Right ventricle myocardium superior (tissue), 1 donor: ENCODE data around the gene UBL4A. TPM values are rescaled to one million over a fixed set of nuclear protein-coding genes. Genes with fewer than 3 reads are reported as not detected.
A peak's percentile ranks its signal among the peaks of the same experiment; 100 is the strongest.
"Not testable (repeated sequence)": the region's sequence is repeated elsewhere in the genome, so short reads cannot be mapped to it uniquely, and the experiment has no call there.

Experiments used
- ATAC-seq: fragments of 200-7000 bp; cut with Tn5 transposase; one replicate; pipeline ENCODE4 v1.9.1; 2020; ENCODE audit warnings: mild to moderate bottlenecking; ENCODE audit not compliant: poor library complexity
- DNase-seq: peaks from one replicate; pipeline ENCODE4 v3.0.0-alpha.2; 2020
- intact Hi-C: fragments of 100-400 bp; cut with DNase I; formaldehyde crosslinking; loops from one replicate; pipeline ENCODE4 v1.11.2; 2022
- total RNA-seq: library from RNA; stranded (reverse); fragmentation: NEBNext Ultra II Directional; extraction: Animal tissue kit (Norgen Biotek cat#: 25700); gene quantifications from one replicate; pipeline ENCODE4 v1.2.1, GENCODE V29; 2021
- donor health status: DM: no; HTN: yes; CAD: no; lungs with severe emphysema.

The UBL4A gene
- total RNA-seq, 1 donor from 2014 or later, result 54.7 TPM

DNA sequence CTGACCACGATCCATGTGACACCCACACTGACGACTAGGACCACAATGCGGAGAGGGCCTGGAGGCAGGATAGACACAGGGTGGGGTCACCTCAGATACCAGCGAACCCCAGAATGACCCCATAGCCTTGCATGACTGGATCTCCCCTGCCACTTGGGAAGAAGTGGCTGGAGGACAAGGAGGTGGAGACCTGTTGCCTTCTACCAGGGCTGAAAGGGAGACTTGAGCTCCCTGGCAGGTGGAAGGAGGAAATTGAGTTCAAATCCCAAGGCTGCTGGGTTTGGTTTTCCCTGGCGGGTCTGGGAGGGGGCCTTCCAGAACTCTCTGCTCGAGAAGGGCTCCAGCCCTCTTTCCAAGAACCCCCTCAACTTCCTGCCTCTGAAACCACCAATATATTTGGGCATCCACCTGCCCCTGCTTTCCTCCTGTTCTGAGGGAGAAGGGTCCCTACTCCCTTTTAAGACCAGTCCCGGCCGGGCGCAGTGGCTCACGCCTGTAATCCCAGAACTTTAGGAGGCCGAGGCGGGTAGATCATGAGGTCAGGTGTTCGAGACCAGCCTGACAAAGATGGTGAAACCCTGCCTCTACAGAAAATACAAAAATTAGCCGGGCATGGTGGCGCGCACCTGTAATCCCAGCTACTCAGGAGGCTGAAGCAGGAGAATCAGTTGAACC lies 26.6 kb upstream of the UBL4A start:
- DNase-seq, result no peak
- intact Hi-C loops, result no loop called here
- ATAC-seq, result no peak

DNA sequence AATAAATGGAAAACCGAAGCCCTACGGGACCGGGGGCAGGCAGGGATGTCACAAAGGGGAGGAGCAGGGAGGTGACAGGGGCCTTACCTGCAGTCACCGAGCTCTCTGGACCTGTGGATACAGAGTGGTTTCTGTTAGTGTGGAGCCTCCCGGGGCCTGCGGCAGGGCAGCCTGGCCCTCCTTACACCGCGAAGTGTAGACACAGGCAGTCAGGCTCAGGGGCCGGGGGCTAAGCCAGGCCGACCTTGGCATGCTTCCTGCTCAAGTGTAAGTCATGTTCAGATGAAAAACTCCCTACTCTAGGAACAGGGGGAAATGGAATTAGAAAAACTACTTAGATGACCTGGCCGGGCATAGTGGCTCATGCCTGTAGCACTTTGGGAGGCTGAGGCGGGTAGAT lies 25.3 kb upstream of the UBL4A start:
- no peak for ATAC-seq

DNA sequence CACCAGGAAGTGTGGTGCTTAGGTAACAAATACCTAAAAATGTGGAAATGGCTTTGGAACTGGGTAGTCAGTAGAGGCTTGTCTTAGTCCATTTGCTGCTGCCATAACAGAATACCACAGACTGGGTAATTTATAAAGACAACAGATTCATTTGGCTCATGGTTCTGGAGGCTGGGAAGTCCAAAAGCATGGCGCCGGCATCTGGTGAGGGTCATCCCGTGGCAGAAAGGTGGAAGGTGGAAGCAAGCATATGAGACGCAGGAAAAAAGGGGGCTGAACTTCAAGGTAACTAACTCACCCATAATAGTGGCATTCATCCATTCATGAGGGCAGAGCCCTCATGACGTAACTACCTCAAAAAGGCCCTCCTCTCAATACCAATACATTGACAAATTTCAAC lies 23.0 kb upstream of the UBL4A start:
- DNase-seq (no peak), ATAC-seq (no peak)
- intact Hi-C loops, result no loop called here

More for the DNA sequence above, 25.3 kb upstream of the UBL4A start:
- intact Hi-C loops, result no loop called here
- no peak for DNase-seq

DNA sequence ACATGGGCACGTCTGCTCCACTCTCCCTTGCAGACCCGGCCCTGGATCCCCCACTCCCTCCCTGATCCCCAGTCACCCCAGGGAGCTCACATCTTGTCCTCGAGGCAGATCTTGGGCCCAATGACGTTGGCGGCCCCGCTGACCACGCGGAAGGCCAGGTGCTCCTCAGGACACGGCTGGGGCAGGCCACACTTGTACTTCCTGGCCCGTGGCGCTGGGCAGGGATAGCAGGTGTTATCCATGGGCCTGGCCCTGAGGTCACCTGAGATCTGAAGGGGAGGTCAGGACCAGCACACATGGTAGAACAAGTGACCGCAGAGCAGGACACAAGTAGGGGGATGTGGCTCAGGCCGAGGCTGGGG lies 21.9 kb upstream of the UBL4A start:
- no peak for DNase-seq
- intact Hi-C loops, result no loop called here
- ATAC-seq, result no peak

DNA sequence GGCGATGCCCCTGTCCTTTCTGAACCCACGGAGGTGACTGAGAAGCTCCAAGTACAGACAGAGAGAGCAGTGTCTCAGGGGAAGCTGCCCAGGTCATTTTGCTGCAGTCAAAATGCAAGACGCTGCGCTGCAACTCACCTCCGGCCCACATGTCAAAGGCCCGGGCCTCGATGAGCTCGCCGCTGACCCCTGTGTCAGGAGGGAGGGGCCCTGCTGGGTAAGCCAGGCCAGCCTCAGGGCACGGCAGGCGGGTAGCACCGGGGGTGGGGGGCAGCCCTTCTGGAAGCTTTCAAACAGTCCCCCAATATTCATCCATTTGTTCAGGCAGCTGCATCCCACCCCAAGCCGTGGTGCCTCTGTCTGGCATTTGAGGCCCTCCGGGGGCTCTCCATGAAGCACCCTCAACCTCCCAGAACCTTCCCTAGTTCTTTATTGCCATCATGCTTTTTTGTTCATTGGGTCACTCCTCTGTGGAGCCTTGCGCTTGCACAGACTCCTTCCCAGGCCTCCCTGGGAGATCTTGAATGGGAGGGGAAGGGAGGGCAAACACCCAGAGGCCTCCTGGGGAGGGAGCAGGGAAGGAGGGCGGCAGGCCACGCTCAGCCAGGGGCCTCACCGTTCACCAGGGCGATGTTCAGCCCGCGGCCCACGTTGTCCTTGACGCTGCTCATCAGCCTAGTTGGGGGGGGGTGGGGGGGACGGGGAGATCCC lies 21.4 kb upstream of the UBL4A start:
- intact Hi-C loops, result no loop called here
- no peak for DNase-seq
- no peak for ATAC-seq

DNA sequence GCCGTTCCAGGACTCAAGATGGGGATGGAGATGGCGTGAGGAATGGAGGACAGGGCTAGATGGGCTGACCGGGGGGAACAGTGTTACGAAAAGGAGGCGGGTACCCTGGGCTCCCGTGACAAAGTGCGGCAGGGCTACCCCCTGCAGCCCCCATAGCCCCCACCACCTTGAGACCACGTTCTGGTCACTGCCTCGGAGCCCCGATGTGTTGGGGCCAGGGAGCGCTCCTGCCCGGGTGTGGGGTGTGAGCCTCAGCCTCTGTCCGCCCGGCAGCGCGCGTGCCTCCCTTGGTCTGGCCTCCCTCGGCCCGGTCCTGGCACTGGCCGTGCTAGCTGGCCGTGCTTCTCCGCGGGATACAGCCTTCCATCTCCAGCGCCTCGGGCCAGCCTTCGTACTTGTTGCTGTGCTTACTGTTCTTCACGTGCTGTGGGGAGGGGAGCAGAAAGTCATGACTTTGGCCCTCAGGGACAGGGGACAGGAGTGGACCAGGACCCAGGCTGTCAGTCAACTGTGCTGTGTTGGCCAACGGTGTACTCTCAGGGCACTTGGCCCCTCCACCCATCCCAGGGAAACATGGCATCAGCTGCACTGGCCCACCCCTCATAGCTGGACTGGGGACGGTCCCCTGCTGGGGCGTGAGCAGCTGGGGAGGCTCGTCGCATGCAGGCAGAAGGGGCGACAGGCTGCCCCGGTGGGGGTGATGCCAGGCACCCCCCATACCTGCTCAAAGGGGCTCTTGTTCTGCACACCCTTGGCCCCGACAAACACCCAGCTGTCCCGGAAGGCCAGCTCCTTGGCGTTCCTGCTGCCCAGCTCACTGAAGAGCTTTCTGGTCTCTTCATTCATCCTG lies 20.3 kb upstream of the UBL4A start:
- ATAC-seq (no peak), DNase-seq (no peak)
- intact Hi-C loops, result no loop called here

DNA sequence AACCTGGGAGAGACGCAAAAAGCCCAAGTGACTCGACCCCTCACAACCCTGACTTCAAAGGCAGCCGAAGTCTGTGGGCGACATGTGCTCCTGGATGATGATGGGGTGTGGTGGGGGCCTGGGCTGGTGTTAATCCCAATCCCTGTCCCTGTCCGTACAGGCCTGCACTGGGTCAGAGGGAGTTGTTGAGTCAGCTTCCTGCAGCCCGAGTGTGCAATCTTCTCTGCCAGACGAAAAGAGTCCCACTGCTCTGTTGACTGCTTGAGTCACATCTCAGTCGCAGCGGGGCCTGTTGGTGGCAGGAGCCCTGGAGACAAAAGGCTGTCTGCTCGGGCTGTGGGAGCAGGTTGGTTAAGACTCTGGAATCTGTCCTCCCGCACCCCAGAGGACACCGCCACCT lies 19.3 kb upstream of the UBL4A start:
- no peak for DNase-seq
- no peak for ATAC-seq
- intact Hi-C loops, result no loop called here

DNA sequence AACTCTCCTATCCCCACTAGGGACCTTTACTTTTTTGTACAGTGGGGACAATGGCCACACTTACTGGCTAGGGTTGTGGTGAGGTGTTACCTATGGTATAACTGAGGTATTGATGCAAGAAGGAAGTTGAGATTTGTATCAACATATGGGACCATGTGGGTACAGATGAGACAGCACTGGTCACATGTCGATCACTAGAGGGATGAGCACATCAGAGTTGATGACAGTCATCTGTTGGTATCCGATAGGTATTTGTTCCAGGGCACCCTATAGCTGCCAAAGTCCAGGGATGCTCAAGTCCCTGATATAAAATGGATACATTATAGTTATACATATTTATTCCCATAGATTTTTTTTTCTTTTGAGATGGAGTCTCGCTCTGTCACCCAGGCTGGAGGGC lies 16.6 kb upstream of the UBL4A start:
- ATAC-seq, result no peak
- DNase-seq, result no peak
- intact Hi-C loops, result no loop called here

DNA sequence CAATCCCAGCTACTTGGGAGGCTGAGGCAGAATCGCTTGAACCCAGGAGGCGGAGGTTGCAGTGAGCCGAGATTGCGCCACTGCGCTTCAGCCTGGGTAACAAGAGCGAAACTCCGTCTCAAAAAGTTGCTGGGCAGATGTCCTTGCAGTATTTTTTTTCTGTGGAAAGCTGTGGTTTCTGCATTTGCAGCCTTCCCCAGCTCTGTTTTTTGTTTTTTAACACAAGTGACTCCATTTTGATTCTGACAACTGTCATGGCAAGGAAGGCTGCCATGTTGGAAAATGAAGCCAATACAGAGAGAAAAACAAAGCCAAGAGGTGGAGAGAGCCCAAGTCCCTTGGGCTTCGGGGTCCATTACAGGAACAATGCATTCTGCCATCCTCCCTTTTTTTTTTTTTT lies 15.7 kb upstream of the UBL4A start:
- DNase-seq (no peak), ATAC-seq (no peak)
- intact Hi-C loops, result no loop called here

DNA sequence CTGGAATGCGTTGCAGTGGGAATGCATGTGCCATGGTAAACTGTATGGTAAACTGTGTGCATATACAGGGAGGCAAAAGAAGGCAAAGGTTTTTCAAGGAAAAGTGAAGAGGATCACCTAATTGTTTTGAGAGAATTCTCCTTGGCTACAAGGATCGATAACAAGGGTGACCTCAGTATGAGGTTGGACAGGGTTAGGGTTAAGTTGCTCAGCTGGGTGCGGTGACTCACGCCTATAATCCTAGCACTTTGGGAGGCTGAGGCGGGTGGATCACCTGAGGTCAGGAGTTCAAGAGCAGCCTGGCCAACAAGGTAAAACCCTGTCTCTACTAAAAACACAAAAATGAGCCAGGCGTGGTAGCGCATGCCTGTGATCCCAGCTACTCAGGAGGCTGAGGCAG lies 15.0 kb upstream of the UBL4A start:
- ATAC-seq, DNase-seq, intact Hi-C loops: not testable (repeated sequence)

DNA sequence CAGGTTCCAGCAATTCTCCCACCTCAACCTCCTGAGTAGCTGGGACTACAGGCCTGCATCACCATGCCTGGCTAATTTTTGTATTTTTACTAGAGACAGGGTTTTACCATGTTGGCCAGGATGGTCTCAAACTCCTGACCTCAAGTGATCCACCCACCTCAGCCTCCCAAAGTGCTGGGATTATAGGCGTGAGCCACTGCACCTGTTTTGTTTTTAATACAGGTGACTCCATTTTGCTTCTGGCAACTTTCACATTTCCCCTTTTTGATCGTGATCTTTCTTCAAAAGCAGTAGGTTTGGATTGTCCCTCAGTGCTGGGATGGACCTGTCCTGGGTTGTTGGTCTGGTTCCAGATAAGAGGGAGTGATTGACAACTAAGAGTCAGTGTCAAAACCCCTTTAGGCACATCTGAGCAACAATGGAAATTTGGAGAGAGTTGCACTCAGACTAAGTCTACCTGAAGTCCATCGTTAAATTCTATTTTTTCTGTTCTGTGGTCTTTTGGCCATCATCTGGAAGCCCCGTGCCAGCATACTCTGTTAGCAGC lies 10.2 kb upstream of the UBL4A start:
- ATAC-seq, intact Hi-C loops, DNase-seq: not testable (repeated sequence)

DNA sequence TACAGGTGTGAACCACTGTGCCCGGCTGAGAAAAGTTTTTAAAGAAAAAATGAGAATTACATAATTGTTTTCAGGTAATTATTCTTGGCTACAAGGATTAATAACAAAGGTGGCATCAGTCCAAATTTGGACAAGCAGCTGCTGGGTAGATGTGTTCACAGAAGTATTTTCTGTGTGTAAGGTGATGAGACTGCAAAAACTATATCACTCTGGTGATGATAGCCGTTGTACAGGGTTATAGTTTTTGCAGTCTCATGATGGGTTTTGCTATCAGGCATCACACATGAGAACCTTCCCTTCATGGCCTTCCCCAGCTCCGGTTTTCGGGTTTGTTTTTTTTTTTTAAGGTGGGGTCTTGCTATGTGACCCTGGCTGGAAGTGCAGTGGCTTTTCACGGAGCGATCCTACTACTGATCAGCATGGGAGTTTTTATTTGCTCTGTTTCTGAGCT lies 9.1 kb upstream of the UBL4A start:
- intact Hi-C loops, result no loop called here
- no peak for DNase-seq

DNA sequence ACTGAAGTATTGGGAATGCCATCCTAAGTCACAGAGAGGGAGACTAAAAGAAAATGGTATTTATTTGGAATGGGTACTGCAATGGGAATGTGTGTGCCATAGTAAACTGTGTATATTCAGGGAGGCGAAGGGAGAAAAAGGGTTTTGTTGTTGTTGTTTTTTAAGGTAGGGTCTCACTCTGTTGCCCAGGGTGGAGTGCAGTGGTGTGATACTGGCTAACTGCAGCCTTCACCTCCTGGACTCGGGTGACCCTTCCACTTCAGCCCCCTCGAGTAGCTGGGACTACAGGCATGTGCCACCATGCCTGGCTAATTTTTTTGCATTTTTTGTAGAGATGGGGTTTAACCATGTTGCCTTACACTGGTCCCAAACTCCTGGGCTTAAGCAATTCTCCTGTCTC lies 8.3 kb upstream of the UBL4A start:
- DNase-seq (no peak), ATAC-seq (no peak)
- intact Hi-C loops, result no loop called here

More for the DNA sequence above, 9.1 kb upstream of the UBL4A start:
- ATAC-seq, result no peak

DNA sequence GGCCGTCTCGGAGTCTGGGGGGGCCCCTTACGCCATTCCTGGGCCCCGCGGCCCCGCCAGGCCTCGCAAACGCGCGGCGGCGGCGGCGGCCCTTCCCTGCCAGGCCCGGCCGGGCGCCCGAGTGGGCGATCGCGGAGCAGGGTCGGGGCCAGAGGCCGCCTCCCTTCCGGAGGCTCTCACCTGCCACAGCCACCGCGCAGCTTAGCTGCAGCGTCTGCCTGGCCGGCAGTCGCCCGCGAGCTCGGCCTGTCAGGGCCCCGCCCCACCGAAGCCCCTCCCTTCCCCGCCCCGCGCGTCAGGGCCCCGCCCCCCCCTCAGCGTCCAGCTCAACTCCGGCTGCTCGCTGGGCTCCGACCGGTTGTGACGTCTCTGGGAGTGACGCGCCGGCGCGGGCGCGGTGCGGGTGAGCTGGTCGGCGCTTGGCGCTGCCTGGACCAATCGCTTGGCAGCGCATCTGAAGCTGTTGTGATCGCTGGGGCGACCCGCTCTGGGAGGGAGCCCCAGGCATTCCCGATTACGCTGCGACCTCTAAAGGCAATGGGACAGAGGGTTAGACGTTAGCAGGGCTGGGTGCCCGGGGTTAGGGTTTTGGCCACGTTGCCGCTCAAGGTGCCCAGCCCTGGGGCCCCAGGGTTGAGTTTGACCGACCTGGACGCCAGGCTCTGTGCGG lies 4.1 kb upstream of the UBL4A start, which contains the start of gene SLC10A3:
Gene SLC10A3 (minus strand): TSS at position 216 of the 670 bp plus-strand sequence. CDS start 1,689 bp downstream, outside the sequence.
- intact Hi-C loops, result no loop called here
- ATAC-seq (peak; percentile 90), DNase-seq (peak; percentile 95)

DNA sequence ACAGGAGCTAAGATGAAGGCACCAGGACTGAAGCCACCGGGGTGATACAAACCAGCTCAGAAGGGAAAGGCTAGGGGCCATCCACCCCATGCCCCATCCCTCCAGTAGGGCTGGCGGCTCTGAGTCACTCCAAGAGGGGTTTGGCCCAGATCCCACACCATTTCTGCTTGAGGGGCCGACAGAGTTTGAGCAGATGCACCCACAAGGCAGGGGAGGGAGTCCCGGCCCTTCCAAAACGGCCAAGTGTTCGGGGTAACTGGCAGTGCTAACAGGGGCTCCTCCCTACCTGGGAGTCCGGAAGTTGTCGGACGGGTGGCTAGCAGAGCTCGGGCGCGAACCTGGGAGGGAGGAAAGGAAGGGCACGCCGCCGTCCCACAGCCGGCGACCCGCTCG lies 3.6 kb upstream of the UBL4A start:
- DNase-seq, result no peak
- ATAC-seq, result peak; percentile 2
- intact Hi-C loops, result no loop called here

DNA sequence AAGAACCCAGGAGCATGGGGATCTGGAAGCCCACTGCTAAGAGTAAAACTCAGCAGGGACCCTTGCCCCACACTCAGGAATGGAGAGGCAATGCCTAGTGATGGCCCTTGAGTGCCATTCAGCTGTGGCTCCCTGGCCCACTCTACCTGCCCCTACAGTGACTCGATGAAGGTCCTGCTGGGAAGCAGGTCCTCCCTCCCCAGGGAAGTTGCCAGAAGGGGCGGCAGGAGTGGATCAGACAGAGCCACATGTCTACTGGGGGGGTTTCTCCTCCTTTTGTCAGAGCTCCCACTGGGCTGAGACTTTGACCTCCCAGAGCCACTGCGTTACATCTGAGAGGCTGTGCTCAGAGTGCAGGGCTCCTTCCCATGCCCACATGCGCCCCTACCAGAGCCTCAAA lies 2.8 kb upstream of the UBL4A start:
- intact Hi-C loops, result no loop called here
- no peak for ATAC-seq
- no peak for DNase-seq

DNA sequence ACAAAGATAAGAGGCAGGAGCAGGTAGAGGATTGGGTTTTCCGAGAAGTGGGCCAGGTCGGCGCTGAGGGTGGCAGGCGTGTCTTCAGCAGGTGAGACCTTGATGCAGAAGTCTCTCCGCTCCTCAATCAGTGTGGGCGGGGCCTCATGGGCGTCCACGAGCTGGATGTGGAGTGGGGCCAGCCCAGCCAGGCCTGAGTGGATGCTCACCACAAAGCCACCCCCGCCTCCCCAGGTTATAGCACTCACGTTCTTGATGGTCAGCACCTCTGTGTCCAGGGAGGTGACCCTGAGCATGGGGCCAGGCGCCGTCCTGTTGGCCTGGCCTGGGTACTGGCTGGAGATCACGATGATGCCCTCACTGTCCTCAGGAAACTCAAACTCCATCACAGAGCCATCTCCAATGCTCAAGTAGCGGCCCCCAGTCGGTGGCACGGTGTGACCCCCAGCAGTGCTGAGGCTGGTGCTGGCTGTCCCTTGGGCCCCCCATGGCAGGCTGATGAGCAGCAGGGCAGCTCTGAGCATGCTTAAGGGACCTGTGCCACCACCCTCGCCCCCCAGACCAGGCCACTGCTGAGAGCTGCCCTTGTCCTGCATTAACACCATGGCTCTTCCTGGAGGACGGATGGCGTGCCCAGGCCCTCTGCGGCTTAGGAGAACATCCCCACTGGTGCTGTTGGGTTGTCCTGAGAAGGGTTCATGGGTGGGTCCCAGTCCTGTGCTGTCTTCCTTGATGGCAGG lies 2.1 kb upstream of the UBL4A start:
- DNase-seq (no peak), ATAC-seq (no peak)
- intact Hi-C loops, result no loop called here
